HEK293 (cell line): ENCODE data around the gene TTLL12.

Experiments
- EGR2 ChIP-seq: fragments of 450-650 bp; formaldehyde crosslinking; IDR thresholded peaks from 2 replicates; pipeline ENCODE4 v1.5.1; 2016; ENCODE audit warnings: low read depth, missing biosample characterization, missing genetic modification characterization
- GLI4 ChIP-seq: fragments of 450-650 bp; formaldehyde crosslinking; IDR thresholded peaks from 2 replicates; pipeline ENCODE4 v1.5.1; 2016; ENCODE audit warnings: missing biosample characterization, missing genetic modification characterization
- IKZF3 ChIP-seq: fragments of 450-650 bp; IDR thresholded peaks from 2 replicates; pipeline ENCODE4 v1.5.0; 2018; ENCODE audit warnings: missing biosample characterization, mild to moderate bottlenecking, missing genetic modification characterization, moderate library complexity
- OSR2 ChIP-seq: fragments of 450-650 bp; formaldehyde crosslinking; IDR thresholded peaks from 2 replicates; pipeline ENCODE4 v1.5.1; 2016; ENCODE audit warnings: missing biosample characterization, missing genetic modification characterization
- SALL2 ChIP-seq: fragments of 450-650 bp; formaldehyde crosslinking; IDR thresholded peaks from 2 replicates; pipeline ENCODE4 v1.5.0; 2017; ENCODE audit warnings: missing biosample characterization, mild to moderate bottlenecking, missing genetic modification characterization, borderline replicate concordance
- TCF7L2 ChIP-seq: IDR thresholded peaks from 2 replicates; pipeline ENCODE4 v1.6.1; 2011; ENCODE audit warnings: low read depth, mild to moderate bottlenecking, inconsistent platforms, low read length, moderate library complexity, borderline replicate concordance
- ZBTB17 ChIP-seq: fragments of 450-650 bp; formaldehyde crosslinking; IDR thresholded peaks from 2 replicates; pipeline ENCODE4 v1.5.1; 2016; ENCODE audit warnings: missing biosample characterization, missing genetic modification characterization
- ZBTB21 ChIP-seq: fragments of 450-650 bp; formaldehyde crosslinking; IDR thresholded peaks from 2 replicates; pipeline ENCODE4 v1.5.1; 2017; ENCODE audit warnings: missing biosample characterization, missing genetic modification characterization
- ZNF132 ChIP-seq: fragments of 450-650 bp; formaldehyde crosslinking; IDR thresholded peaks from 2 replicates; pipeline ENCODE4 v1.5.1; 2017; ENCODE audit warnings: missing biosample characterization, missing genetic modification characterization, borderline replicate concordance
- ZNF138 ChIP-seq: fragments of 450-650 bp; formaldehyde crosslinking; IDR thresholded peaks from 2 replicates; pipeline ENCODE4 v1.5.1; 2016; ENCODE audit warnings: missing biosample characterization, missing genetic modification characterization, borderline replicate concordance
- ZNF202 ChIP-seq: fragments of 450-650 bp; formaldehyde crosslinking; IDR thresholded peaks from 2 replicates; pipeline ENCODE4 v1.5.1; 2016; ENCODE audit warnings: missing biosample characterization, missing genetic modification characterization, borderline replicate concordance
- ZNF223 ChIP-seq: fragments of 450-650 bp; formaldehyde crosslinking; IDR thresholded peaks from 2 replicates; pipeline ENCODE4 v1.5.1; 2016; ENCODE audit warnings: missing biosample characterization, missing genetic modification characterization
- ZNF341 ChIP-seq: fragments of 450-650 bp; formaldehyde crosslinking; IDR thresholded peaks from 2 replicates; pipeline ENCODE4; 2016; ENCODE audit warnings: low read depth, missing biosample characterization, missing genetic modification characterization
- ZNF585B ChIP-seq: fragments of 450-650 bp; formaldehyde crosslinking; IDR thresholded peaks from 2 replicates; pipeline ENCODE4 v1.5.1; 2016; ENCODE audit warnings: missing biosample characterization, missing genetic modification characterization
- ZNF623 ChIP-seq: fragments of 450-650 bp; formaldehyde crosslinking; IDR thresholded peaks from 2 replicates; pipeline ENCODE4 v1.5.1; 2016; ENCODE audit warnings: missing biosample characterization, missing genetic modification characterization
- ZNF707 ChIP-seq: fragments of 450-650 bp; formaldehyde crosslinking; IDR thresholded peaks from 2 replicates; pipeline ENCODE4 v1.5.1; 2016; ENCODE audit warnings: missing biosample characterization, missing genetic modification characterization
- TF ChIP-seq, protein P1 (sequence below): fragments of 450-650 bp; formaldehyde crosslinking; IDR thresholded peaks from 2 replicates; pipeline ENCODE4 v1.5.1; 2016; ENCODE audit warnings: missing biosample characterization, missing genetic modification characterization, low read depth
- TF ChIP-seq, protein P2 (sequence below): fragments of 450-650 bp; formaldehyde crosslinking; IDR thresholded peaks from 2 replicates; pipeline ENCODE4 v1.5.1; 2016; ENCODE audit warnings: missing biosample characterization, missing genetic modification characterization
- TF ChIP-seq, protein P3 (sequence below): fragments of 450-650 bp; formaldehyde crosslinking; IDR thresholded peaks from 2 replicates; pipeline ENCODE4 v1.5.1; 2017; ENCODE audit warnings: missing biosample characterization, missing genetic modification characterization
- TF ChIP-seq, protein P4 (sequence below): fragments of 450-650 bp; formaldehyde crosslinking; IDR thresholded peaks from 2 replicates; pipeline ENCODE4 v1.5.1; 2016; ENCODE audit warnings: missing biosample characterization, missing genetic modification characterization
- TF ChIP-seq, protein P5 (sequence below): fragments of 450-650 bp; formaldehyde crosslinking; conservative IDR thresholded peaks from 2 replicates; pipeline ENCODE4 v1.5.1; 2016; ENCODE audit warnings: low read depth, missing biosample characterization, missing genetic modification characterization
- TF ChIP-seq, protein P6 (sequence below): fragments of 450-650 bp; formaldehyde crosslinking; IDR thresholded peaks from 2 replicates; pipeline ENCODE4 v1.5.1; 2016; ENCODE audit warnings: missing biosample characterization, missing genetic modification characterization
- TF ChIP-seq, protein P7 (sequence below): IDR thresholded peaks from 2 replicates; pipeline ENCODE4 v1.6.1; 2011; ENCODE audit warnings: mild to moderate bottlenecking, low read depth, low read length, borderline replicate concordance

Gene TTLL12

DNA sequence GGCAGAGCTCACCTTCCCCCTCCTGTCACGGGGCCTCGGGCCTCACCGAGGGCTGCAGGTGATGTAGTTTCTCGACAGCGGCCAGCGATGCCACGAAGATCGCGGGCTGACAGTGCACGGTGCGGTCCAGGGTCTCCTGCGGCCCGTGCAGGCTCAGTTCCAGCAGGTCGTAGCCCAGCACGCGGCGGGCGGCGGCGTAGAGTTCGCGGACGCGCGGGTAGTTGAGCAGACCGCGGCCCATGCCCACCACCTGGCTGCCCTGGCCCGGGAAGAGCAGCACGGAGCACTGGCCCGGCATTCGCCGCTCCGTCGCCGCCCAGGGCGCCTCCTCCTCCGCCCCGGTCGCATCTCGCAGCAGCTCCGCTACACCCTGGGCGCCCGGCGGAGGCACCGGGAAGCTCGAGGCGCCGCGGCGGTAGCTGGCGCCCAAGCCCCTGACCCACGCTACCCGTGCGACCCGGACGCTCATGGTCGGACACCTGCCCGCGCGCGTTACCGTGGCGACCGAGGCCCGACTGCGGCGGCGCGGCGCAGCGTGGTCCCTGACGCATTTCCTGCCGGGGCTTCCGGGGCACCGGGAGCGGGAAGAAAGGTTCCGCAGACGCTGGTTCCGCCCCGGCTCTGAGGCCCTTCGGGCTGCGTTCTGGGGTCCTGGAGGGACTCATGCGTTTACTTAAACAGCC lies 43.9 kb downstream of the TTLL12 start, which contains the start of gene MCAT (continued):
- TF ChIP-seq, protein P1, sequence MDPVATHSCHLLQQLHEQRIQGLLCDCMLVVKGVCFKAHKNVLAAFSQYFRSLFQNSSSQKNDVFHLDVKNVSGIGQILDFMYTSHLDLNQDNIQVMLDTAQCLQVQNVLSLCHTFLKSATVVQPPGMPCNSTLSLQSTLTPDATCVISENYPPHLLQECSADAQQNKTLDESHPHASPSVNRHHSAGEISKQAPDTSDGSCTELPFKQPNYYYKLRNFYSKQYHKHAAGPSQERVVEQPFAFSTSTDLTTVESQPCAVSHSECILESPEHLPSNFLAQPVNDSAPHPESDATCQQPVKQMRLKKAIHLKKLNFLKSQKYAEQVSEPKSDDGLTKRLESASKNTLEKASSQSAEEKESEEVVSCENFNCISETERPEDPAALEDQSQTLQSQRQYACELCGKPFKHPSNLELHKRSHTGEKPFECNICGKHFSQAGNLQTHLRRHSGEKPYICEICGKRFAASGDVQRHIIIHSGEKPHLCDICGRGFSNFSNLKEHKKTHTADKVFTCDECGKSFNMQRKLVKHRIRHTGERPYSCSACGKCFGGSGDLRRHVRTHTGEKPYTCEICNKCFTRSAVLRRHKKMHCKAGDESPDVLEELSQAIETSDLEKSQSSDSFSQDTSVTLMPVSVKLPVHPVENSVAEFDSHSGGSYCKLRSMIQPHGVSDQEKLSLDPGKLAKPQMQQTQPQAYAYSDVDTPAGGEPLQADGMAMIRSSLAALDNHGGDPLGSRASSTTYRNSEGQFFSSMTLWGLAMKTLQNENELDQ (tag by site-specific recombination): no peak
- TF ChIP-seq IKZF3 (tag by site-specific recombination) (peak; percentile 34; the same call in 1 of the 2 replicates), OSR2 (tag by site-specific recombination) (peak; percentile 29; the same call in 1 of the 2 replicates), ZNF623 (tag by site-specific recombination) (no peak), ZBTB17 (0 out of 2 replicates have a peak, but pooled peaks have one; percentile 19), ZNF707 (tag by site-specific recombination) (no peak), TCF7L2 (no peak), GLI4 (tag by site-specific recombination) (no peak), ZNF202 (tag by site-specific recombination) (no peak), ZNF223 (tag by site-specific recombination) (no peak), EGR2 (tag by site-specific recombination) (no peak), ZNF132 (tag by site-specific recombination) (no peak), ZNF585B (peak; percentile 4; the same call in 1 of the 2 replicates), ZNF341 (peak; percentile 81), ZNF138 (tag by site-specific recombination) (no peak), SALL2 (tag by site-specific recombination) (peak; percentile 34; the same call in 1 of the 2 replicates), ZBTB21 (no peak)
- TF ChIP-seq, protein P2, sequence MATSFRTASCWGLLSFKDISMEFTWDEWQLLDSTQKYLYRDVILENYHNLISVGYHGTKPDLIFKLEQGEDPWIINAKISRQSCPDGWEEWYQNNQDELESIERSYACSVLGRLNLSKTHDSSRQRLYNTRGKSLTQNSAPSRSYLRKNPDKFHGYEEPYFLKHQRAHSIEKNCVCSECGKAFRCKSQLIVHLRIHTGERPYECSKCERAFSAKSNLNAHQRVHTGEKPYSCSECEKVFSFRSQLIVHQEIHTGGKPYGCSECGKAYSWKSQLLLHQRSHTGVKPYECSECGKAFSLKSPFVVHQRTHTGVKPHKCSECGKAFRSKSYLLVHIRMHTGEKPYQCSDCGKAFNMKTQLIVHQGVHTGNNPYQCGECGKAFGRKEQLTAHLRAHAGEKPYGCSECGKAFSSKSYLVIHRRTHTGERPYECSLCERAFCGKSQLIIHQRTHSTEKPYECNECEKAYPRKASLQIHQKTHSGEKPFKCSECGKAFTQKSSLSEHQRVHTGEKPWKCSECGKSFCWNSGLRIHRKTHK (tag by site-specific recombination): no peak
- TF ChIP-seq, protein P3, sequence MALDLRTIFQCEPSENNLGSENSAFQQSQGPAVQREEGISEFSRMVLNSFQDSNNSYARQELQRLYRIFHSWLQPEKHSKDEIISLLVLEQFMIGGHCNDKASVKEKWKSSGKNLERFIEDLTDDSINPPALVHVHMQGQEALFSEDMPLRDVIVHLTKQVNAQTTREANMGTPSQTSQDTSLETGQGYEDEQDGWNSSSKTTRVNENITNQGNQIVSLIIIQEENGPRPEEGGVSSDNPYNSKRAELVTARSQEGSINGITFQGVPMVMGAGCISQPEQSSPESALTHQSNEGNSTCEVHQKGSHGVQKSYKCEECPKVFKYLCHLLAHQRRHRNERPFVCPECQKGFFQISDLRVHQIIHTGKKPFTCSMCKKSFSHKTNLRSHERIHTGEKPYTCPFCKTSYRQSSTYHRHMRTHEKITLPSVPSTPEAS (tag by site-specific recombination): no peak
- TF ChIP-seq, protein P4, sequence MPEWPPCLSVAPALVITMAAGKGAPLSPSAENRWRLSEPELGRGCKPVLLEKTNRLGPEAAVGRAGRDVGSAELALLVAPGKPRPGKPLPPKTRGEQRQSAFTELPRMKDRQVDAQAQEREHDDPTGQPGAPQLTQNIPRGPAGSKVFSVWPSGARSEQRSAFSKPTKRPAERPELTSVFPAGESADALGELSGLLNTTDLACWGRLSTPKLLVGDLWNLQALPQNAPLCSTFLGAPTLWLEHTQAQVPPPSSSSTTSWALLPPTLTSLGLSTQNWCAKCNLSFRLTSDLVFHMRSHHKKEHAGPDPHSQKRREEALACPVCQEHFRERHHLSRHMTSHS (tag by site-specific recombination): no peak
- TF ChIP-seq, protein P5, sequence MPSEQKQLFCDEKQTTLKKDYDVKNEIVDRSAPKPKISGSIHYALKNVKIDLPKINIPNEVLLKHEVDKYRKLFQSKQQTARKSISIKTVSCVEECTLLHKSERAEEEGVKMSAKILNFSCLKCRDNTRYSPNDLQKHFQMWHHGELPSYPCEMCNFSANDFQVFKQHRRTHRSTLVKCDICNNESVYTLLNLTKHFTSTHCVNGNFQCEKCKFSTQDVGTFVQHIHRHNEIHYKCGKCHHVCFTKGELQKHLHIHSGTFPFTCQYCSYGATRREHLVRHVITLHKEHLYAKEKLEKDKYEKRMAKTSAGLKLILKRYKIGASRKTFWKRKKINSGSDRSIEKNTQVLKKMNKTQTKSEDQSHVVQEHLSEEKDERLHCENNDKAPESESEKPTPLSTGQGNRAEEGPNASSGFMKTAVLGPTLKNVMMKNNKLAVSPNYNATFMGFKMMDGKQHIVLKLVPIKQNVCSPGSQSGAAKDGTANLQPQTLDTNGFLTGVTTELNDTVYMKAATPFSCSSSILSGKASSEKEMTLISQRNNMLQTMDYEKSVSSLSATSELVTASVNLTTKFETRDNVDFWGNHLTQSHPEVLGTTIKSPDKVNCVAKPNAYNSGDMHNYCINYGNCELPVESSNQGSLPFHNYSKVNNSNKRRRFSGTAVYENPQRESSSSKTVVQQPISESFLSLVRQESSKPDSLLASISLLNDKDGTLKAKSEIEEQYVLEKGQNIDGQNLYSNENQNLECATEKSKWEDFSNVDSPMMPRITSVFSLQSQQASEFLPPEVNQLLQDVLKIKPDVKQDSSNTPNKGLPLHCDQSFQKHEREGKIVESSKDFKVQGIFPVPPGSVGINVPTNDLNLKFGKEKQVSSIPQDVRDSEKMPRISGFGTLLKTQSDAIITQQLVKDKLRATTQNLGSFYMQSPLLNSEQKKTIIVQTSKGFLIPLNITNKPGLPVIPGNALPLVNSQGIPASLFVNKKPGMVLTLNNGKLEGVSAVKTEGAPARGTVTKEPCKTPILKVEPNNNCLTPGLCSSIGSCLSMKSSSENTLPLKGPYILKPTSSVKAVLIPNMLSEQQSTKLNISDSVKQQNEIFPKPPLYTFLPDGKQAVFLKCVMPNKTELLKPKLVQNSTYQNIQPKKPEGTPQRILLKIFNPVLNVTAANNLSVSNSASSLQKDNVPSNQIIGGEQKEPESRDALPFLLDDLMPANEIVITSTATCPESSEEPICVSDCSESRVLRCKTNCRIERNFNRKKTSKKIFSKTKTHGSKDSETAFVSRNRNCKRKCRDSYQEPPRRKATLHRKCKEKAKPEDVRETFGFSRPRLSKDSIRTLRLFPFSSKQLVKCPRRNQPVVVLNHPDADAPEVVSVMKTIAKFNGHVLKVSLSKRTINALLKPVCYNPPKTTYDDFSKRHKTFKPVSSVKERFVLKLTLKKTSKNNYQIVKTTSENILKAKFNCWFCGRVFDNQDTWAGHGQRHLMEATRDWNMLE (tag by site-specific recombination): peak; percentile 95
- TF ChIP-seq, protein P6, sequence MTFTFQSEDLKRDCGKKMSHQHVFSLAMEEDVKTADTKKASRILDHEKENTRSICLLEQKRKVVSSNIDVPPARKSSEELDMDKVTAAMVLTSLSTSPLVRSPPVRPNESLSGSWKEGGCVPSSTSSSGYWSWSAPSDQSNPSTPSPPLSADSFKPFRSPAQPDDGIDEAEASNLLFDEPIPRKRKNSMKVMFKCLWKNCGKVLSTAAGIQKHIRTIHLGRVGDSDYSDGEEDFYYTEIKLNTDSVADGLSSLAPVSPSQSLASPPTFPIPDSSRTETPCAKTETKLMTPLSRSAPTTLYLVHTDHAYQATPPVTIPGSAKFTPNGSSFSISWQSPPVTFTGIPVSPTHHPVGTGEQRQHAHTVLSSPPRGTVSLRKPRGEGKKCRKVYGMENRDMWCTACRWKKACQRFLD (tag by site-specific recombination): no peak
- TF ChIP-seq, protein P7, sequence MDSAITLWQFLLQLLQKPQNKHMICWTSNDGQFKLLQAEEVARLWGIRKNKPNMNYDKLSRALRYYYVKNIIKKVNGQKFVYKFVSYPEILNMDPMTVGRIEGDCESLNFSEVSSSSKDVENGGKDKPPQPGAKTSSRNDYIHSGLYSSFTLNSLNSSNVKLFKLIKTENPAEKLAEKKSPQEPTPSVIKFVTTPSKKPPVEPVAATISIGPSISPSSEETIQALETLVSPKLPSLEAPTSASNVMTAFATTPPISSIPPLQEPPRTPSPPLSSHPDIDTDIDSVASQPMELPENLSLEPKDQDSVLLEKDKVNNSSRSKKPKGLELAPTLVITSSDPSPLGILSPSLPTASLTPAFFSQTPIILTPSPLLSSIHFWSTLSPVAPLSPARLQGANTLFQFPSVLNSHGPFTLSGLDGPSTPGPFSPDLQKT: peak; percentile 90
